OCI-LY1 (cell line): Measurements from ENCODE around the gene CEBPB.

Experiments
- H2AFZ ChIP-seq: fragments of 200-600 bp; sonication (generic), shearing (Covaris generic); 2 replicates; pipeline ENCODE4 v1.6.0; 2014; ENCODE audit warnings: antibody characterized with exemption, mild to moderate bottlenecking, low read length
- H3F3A ChIP-seq: fragments of 200-600 bp; sonication (generic), shearing (Covaris generic); 2 replicates; pipeline ENCODE4 v1.6.0; 2014; ENCODE audit warnings: mild to moderate bottlenecking, antibody characterized with exemption, low read length, moderate library complexity; ENCODE audit not compliant: insufficient read depth
- H3K27ac ChIP-seq: fragments of 200-600 bp; sonication (generic); 2 replicates; pipeline ENCODE4 v1.5.1; 2014; ENCODE audit warnings: low read length, mixed run types, mild to moderate bottlenecking, low read depth; ENCODE audit not compliant: poor library complexity, severe bottlenecking
- H3K27me3 ChIP-seq: fragments of 200-600 bp; sonication (generic); 2 replicates; pipeline ENCODE4 v1.6.0; 2014; ENCODE audit warnings: antibody characterized with exemption, mild to moderate bottlenecking, low read length, moderate library complexity; ENCODE audit not compliant: insufficient read depth
- H3K36me3 ChIP-seq: fragments of 200-600 bp; sonication (generic); 2 replicates; pipeline ENCODE4 v1.6.1; 2014; ENCODE audit warnings: mild to moderate bottlenecking, antibody characterized with exemption, low read length, moderate library complexity, mixed read lengths; ENCODE audit not compliant: insufficient read depth
- H3K4me1 ChIP-seq: fragments of 200-600 bp; sonication (generic); 2 replicates; pipeline ENCODE4 v1.5.1; 2014; ENCODE audit warnings: mild to moderate bottlenecking, low read length, moderate library complexity; ENCODE audit not compliant: insufficient read depth, severe bottlenecking
- H3K4me2 ChIP-seq: fragments of 200-600 bp; sonication (generic), shearing (Covaris generic); 2 replicates; pipeline ENCODE4 v1.6.1; 2014; ENCODE audit warnings: low read length
- H3K4me3 ChIP-seq: fragments of 200-600 bp; sonication (generic); 2 replicates; pipeline ENCODE4 v1.5.1; 2014; ENCODE audit warnings: low read length, low read depth, mild to moderate bottlenecking, mixed read lengths; ENCODE audit not compliant: poor library complexity, severe bottlenecking
- H3K79me2 ChIP-seq: fragments of 200-600 bp; shearing (Covaris generic); 2 replicates; pipeline ENCODE4 v1.6.1; 2016; ENCODE audit warnings: mixed run types, low read length, mixed read lengths; ENCODE audit not compliant: insufficient read depth
- H3K9ac ChIP-seq: fragments of 200-600 bp; sonication (generic), shearing (Covaris generic); 2 replicates; pipeline ENCODE4 v1.6.1; 2014; ENCODE audit warnings: mild to moderate bottlenecking, low read length, mixed read lengths
- H3K9me2 ChIP-seq: fragments of 200-600 bp; sonication (generic), shearing (Covaris generic); 2 replicates; pipeline ENCODE4 v1.6.1; 2014; ENCODE audit warnings: low read depth, mild to moderate bottlenecking, low read length, mixed read lengths
- H3K9me3 ChIP-seq: fragments of 200-600 bp; shearing (Covaris generic); 2 replicates; pipeline ENCODE4 v1.6.1; 2014; ENCODE audit warnings: low read length, mixed read lengths
- H4K20me1 ChIP-seq: fragments of 200-600 bp; sonication (generic), shearing (Covaris generic); 2 replicates; pipeline ENCODE4 v1.6.0; 2016; ENCODE audit warnings: mild to moderate bottlenecking, low read length; ENCODE audit not compliant: insufficient read depth
- EZH2 ChIP-seq: fragments of 200-600 bp; sonication (generic), shearing (Covaris generic); IDR thresholded peaks from 2 replicates; pipeline ENCODE4 v1.8.0; 2017; ENCODE audit warnings: borderline replicate concordance, mixed run types, mild to moderate bottlenecking, antibody characterized with exemption, low read length, moderate library complexity, mixed read lengths
- TF ChIP-seq, protein P1 (sequence below): fragments of 200-600 bp; sonication (generic), shearing (Covaris generic); IDR thresholded peaks from 2 replicates; pipeline ENCODE4 v1.5.1; 2017; ENCODE audit warnings: mild to moderate bottlenecking, antibody characterized with exemption, low read length, moderate library complexity, mixed read lengths

CEBPB gene

DNA sequence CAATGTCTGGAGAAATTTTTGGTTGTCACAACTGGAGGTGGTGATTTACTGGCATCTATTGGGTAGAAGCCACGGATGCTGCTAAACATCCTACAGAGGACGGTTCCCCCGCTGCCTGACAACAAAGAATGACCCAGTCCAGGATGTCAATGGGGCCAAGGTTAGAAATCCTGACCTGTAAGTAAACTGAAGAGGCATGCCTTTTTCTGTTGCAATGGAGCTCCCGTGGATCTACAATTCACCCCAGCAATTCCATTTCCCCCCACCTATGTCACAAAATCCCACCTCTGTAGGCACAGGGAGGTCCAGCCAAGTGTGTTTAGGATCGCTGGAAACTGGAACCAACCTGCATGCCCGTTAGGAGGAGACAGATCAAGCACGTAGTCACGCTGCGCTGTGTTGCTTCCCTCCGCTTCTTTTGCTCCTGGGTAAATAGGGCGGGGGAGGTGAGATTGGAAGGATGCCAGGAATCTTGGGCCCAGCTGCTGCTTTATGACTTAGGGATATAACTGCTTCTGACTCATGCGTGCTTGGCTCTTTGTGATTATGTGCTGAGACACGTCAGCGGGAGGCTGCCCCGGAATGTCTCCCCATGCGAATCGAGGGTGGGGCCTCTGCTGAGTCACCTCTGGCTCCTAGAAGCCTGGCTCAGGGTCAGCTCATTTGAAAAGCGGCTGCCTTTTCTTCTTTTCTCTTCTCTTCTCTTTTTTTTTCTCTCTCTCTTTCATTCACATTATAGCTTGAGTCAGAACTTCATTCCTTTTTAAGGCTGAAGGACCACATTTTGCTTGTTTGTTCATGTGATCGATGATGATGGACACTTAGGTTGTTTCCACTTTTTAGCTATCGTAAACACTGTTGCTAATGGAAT lies 24.7 kb upstream of the CEBPB start:
- H3K79me2 ChIP-seq = no peaks in the 10 kb centered on the region
- H3K9me2 ChIP-seq = no peaks in the 10 kb centered on the region
- H3K4me1 ChIP-seq = peaks cover 9% of the 10 kb centered on the region
- no peaks in the 10 kb centered on the region for H3K9me3 ChIP-seq
- peak overlapping the region; percentile 41 for H3K4me3 ChIP-seq
- peak overlapping the region; percentile 64 for H3K4me2 ChIP-seq
- H3K9ac ChIP-seq = peak overlapping the region; percentile 24; the same call in 1 of the 2 replicates
- no peaks in the 10 kb centered on the region for H3F3A ChIP-seq
- no peaks in the 10 kb centered on the region for H3K27me3 ChIP-seq
- H3K27ac ChIP-seq = no peak overlapping the region
- H3K36me3 ChIP-seq = no peaks in the 10 kb centered on the region
- no peak for TF ChIP-seq EZH2
- TF ChIP-seq, protein P1, sequence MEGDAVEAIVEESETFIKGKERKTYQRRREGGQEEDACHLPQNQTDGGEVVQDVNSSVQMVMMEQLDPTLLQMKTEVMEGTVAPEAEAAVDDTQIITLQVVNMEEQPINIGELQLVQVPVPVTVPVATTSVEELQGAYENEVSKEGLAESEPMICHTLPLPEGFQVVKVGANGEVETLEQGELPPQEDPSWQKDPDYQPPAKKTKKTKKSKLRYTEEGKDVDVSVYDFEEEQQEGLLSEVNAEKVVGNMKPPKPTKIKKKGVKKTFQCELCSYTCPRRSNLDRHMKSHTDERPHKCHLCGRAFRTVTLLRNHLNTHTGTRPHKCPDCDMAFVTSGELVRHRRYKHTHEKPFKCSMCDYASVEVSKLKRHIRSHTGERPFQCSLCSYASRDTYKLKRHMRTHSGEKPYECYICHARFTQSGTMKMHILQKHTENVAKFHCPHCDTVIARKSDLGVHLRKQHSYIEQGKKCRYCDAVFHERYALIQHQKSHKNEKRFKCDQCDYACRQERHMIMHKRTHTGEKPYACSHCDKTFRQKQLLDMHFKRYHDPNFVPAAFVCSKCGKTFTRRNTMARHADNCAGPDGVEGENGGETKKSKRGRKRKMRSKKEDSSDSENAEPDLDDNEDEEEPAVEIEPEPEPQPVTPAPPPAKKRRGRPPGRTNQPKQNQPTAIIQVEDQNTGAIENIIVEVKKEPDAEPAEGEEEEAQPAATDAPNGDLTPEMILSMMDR = no peak
- peak overlapping the region; percentile 51; the same call in 1 of the 2 replicates for H2AFZ ChIP-seq
- no peaks in the 10 kb centered on the region for H4K20me1 ChIP-seq

DNA sequence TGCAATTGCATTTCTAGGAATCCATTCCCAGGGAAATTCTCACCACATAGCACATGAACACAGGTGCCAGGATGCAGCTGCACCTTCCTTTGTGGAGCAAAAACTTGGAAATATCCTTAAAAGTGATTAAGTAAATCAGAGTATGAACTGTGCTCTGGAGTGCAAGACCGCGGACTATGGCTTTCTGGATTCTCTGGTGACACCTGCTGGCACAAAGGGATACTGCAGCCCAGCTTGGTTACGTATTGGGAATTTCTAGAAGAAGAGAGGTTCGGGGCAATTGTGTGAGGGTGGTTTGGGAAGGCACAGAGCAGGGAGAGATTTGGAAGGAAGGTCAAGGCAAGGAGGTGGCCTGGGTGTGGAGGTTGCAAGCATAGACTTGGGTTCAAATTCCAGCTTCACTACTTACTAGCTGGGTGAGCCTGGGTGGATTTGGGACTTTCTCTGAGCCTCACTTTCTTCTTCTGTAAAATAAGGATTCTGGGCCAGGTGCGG lies 21.3 kb upstream of the CEBPB start:
- H3K4me3 ChIP-seq = no peak overlapping the region
- no peaks in the 10 kb centered on the region for H3K9me3 ChIP-seq
- H3F3A ChIP-seq = no peaks in the 10 kb centered on the region
- H3K27me3 ChIP-seq = no peaks in the 10 kb centered on the region
- H3K36me3 ChIP-seq = no peaks in the 10 kb centered on the region
- H2AFZ ChIP-seq = no peak overlapping the region
- peaks cover 9% of the 10 kb centered on the region for H3K4me1 ChIP-seq
- H3K9ac ChIP-seq = no peak overlapping the region
- no peaks in the 10 kb centered on the region for H3K79me2 ChIP-seq
- no peak overlapping the region for H3K27ac ChIP-seq
- no peak for TF ChIP-seq EZH2
- TF ChIP-seq, protein P1 = peak; percentile 94
- no peak overlapping the region for H3K4me2 ChIP-seq
- no peaks in the 10 kb centered on the region for H3K9me2 ChIP-seq
- no peaks in the 10 kb centered on the region for H4K20me1 ChIP-seq

- Histone ChIP-seq H3K36me3 (no peaks in the 10 kb centered on the region), H3K27ac (no peak overlapping the region), H3K9me3 (no peaks in the 10 kb centered on the region), H4K20me1 (no peaks in the 10 kb centered on the region), H3K27me3 (no peaks in the 10 kb centered on the region), H3K9me2 (no peaks in the 10 kb centered on the region), H3K4me3 (no peak overlapping the region), H2AFZ (no peak overlapping the region), H3K4me2 (no peak overlapping the region), H3K4me1 (peaks cover 9% of the 10 kb centered on the region), H3F3A (no peaks in the 10 kb centered on the region), H3K79me2 (no peaks in the 10 kb centered on the region), H3K9ac (no peak overlapping the region)
- TF ChIP-seq EZH2 = no peak
- TF ChIP-seq, protein P1 = no peak
Observed at GRCh38 chr20:50170549-50171220, 19.9 kb upstream of the CEBPB start.
